ENCODE measurements around the gene KIF3A.

DNA sequence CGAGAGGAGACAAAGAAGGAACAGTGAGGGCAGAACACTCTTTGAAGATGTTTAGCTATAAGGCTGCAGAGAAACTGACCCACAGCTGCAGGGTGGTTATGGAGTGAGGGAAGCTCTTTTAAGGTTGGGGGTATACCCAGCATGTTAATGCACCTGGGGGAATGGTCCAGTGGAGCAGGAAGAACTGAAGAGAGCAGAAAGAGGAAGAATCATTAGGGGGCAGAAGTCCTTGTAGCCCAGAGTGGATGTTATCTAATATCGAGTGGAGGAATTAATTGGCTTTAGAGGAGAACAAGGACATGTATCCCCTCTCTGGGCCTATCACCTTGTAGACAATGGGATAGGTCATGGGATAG, 55.9 kb downstream of the KIF3A start:
- TF ChIP-seq, protein P1, sequence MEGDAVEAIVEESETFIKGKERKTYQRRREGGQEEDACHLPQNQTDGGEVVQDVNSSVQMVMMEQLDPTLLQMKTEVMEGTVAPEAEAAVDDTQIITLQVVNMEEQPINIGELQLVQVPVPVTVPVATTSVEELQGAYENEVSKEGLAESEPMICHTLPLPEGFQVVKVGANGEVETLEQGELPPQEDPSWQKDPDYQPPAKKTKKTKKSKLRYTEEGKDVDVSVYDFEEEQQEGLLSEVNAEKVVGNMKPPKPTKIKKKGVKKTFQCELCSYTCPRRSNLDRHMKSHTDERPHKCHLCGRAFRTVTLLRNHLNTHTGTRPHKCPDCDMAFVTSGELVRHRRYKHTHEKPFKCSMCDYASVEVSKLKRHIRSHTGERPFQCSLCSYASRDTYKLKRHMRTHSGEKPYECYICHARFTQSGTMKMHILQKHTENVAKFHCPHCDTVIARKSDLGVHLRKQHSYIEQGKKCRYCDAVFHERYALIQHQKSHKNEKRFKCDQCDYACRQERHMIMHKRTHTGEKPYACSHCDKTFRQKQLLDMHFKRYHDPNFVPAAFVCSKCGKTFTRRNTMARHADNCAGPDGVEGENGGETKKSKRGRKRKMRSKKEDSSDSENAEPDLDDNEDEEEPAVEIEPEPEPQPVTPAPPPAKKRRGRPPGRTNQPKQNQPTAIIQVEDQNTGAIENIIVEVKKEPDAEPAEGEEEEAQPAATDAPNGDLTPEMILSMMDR (conservative IDR thresholded peaks at IDR 0.05), result no peak
- no peak for TF ChIP-seq EZH2 (IDR thresholded peaks at IDR 0.05; ENCODE audit: low read depth)

All from PC-9 (cell line).